Liver (tissue), 9 donors: ENCODE data around the gene ZNF175. TPM values are rescaled to one million over a fixed set of nuclear protein-coding genes. Genes with fewer than 3 reads are reported as not detected.

Experiments
- DNase-seq: peaks from one replicate; pipeline ENCODE4 v3.0.0-alpha.2; 2017; ENCODE audit warnings: low spot score
- H3K27ac ChIP-seq, 2 donors: one replicate each; pipeline ENCODE4 v1.7.0; 2013; ENCODE audit warnings: inconsistent platforms in 2 of 2, low read length in 2 of 2, control low read depth in 1 of 2, low read depth in 1 of 2, mild to moderate bottlenecking in 1 of 2
- H3K27me3 ChIP-seq, 4 donors: one replicate each; pipeline versions ENCODE4 v1.6.1 to v1.7.0; 2013; ENCODE audit warnings: low read length in 3 of 4, inconsistent platforms in 1 of 4, mild to moderate bottlenecking in 1 of 4, moderate library complexity in 1 of 4; ENCODE audit not compliant: control insufficient read depth in 4 of 4, insufficient read depth in 4 of 4
- H3K36me3 ChIP-seq, 4 donors: one replicate each; pipeline versions ENCODE4 v1.6.1 to v1.7.0; 2013; ENCODE audit warnings: low read length in 3 of 4, mild to moderate bottlenecking in 3 of 4, low read depth in 1 of 4, moderate library complexity in 1 of 4; ENCODE audit not compliant: control insufficient read depth in 4 of 4, insufficient read depth in 3 of 4
- H3K4me1 ChIP-seq, 4 donors: one replicate each; pipeline versions ENCODE4 v1.6.1 to v1.7.0; 2013; ENCODE audit warnings: low read length in 3 of 4, mild to moderate bottlenecking in 3 of 4, moderate library complexity in 1 of 4; ENCODE audit not compliant: control insufficient read depth in 4 of 4, insufficient read depth in 4 of 4
- H3K4me3 ChIP-seq, 3 donors: one replicate each; pipeline versions ENCODE4 v1.6.1 to v1.7.0; 2013; ENCODE audit warnings: low read length in 3 of 3, control low read depth in 1 of 3, low read depth in 1 of 3, mild to moderate bottlenecking in 1 of 3
- H3K9ac ChIP-seq, 2 donors: one replicate each; pipeline ENCODE4 v1.7.0; 2013; ENCODE audit warnings: low read length in 2 of 2, mild to moderate bottlenecking in 2 of 2, moderate library complexity in 2 of 2, control low read depth in 1 of 2, low read depth in 1 of 2
- H3K9me3 ChIP-seq, 4 donors: one replicate each; pipeline versions ENCODE4 v1.6.1 to v1.7.0; 2013; ENCODE audit warnings: low read length in 3 of 4; ENCODE audit not compliant: control insufficient read depth in 4 of 4
- EGR1 ChIP-seq, 2 donors: IDR thresholded peaks; 2 replicates each; pipeline ENCODE4 v1.6.1; 2016 to 2018; ENCODE audit warnings: antibody characterized with exemption in 2 of 2, low read depth in 2 of 2
- FOXA1 ChIP-seq: IDR thresholded peaks from 2 replicates; pipeline ENCODE4 v1.6.1; 2016; ENCODE audit warnings: antibody characterized with exemption
- FOXA2 ChIP-seq: IDR thresholded peaks from 2 replicates; pipeline ENCODE4 v1.6.1; 2016; ENCODE audit warnings: antibody characterized with exemption
- GABPA ChIP-seq, 2 donors: IDR thresholded peaks in 1 of 2; conservative IDR thresholded peaks in 1 of 2; 2 replicates each; pipeline ENCODE4 v1.6.1; 2016; ENCODE audit warnings: antibody characterized with exemption in 2 of 2, mild to moderate bottlenecking in 1 of 2, moderate library complexity in 1 of 2
- HNF4A ChIP-seq, 2 donors: conservative IDR thresholded peaks; 2 replicates each; pipeline ENCODE4 v1.6.1; 2016; ENCODE audit warnings: antibody characterized with exemption in 2 of 2, mild to moderate bottlenecking in 2 of 2
- HNF4G ChIP-seq: IDR thresholded peaks from 2 replicates; pipeline ENCODE4 v1.6.1; 2016; ENCODE audit warnings: antibody characterized with exemption
- JUND ChIP-seq, 2 donors: IDR thresholded peaks; 2 replicates each; pipeline ENCODE4 v1.6.1; 2016; ENCODE audit warnings: antibody characterized with exemption in 2 of 2
- NR2F2 ChIP-seq: IDR thresholded peaks from 2 replicates; pipeline ENCODE4 v1.6.1; 2016; ENCODE audit warnings: antibody characterized with exemption
- RAD21 ChIP-seq, 2 donors: IDR thresholded peaks; 2 replicates each; pipeline ENCODE4 v1.6.1; 2016; ENCODE audit warnings: antibody characterized with exemption in 2 of 2, mild to moderate bottlenecking in 2 of 2
- RXRA ChIP-seq, 2 donors: IDR thresholded peaks; 2 replicates each; pipeline ENCODE4 v1.6.1; 2017 to 2018; ENCODE audit warnings: antibody characterized with exemption in 2 of 2, mild to moderate bottlenecking in 1 of 2
- SP1 ChIP-seq: IDR thresholded peaks from 2 replicates; pipeline ENCODE4 v1.6.1; 2018; ENCODE audit warnings: antibody characterized with exemption, mild to moderate bottlenecking
- TAF1 ChIP-seq: conservative IDR thresholded peaks from 2 replicates; pipeline ENCODE4 v1.6.1; 2016; ENCODE audit warnings: antibody characterized with exemption, mild to moderate bottlenecking
- YY1 ChIP-seq: IDR thresholded peaks from 2 replicates; pipeline ENCODE4 v1.6.1; 2016; ENCODE audit warnings: antibody characterized with exemption, mild to moderate bottlenecking
- WGBS: extraction: QIAGEN DNeasy Blood & Tissue Kit; methylation state at CpG from one replicate; pipeline ENCODE4 v1.1.7; 2013; 5-methylcytosine and 5-hydroxymethylcytosine counted together
- polyA plus RNA-seq, 2 donors: library from polyadenylated mRNA; stranded (reverse) in 1 of 2; unstranded in 1 of 2; fragments of 200-250 nt in 1 of 2; fragments of >200 nt in 1 of 2; fragmentation: Nextera tagmentation in 1 of 2; extraction: Ambion mirVana in 1 of 2; gene quantifications; one replicate each; pipeline versions ENCODE4 v1.2.1 to v1.2.3, GENCODE V29; 2013 to 2015
- total RNA-seq, 2 donors: library from RNA; depleted of rRNA; stranded (reverse); fragments of >200 nt; gene quantifications; one replicate each; pipeline ENCODE4 v1.2.3, GENCODE V29; 2014
- TF ChIP-seq, protein P1 (sequence below): IDR thresholded peaks from 2 replicates; pipeline ENCODE4 v1.6.1; 2016; ENCODE audit warnings: antibody characterized with exemption, mild to moderate bottlenecking
- TF ChIP-seq, protein P2 (sequence below): IDR thresholded peaks from 2 replicates; pipeline ENCODE4 v1.6.1; 2016; ENCODE audit warnings: antibody characterized with exemption
- TF ChIP-seq, protein P3 (sequence below): IDR thresholded peaks from 2 replicates; pipeline ENCODE4 v1.6.1; 2016; ENCODE audit warnings: antibody characterized with exemption
- TF ChIP-seq, protein P4 (sequence below): IDR thresholded peaks from 2 replicates; pipeline ENCODE4 v1.6.1; 2016; ENCODE audit warnings: antibody characterized with exemption
- TF ChIP-seq, protein P5 (sequence below): fragments of 150-350 bp; IDR thresholded peaks from 2 replicates; pipeline ENCODE4 v1.5.1; 2017; ENCODE audit warnings: improper control_type of control experiment, low read depth, low read length; ENCODE audit not compliant: missing input control
- donor health status: healthy.
- donor health status: healthy.
- donor health status: healthy.
- donor health status: healthy.
- donor health status: healthy.

ZNF175 gene
- total and polyA plus RNA-seq, 4 donors: 0.60 to 5.3 (median 2.5) TPM

DNA sequence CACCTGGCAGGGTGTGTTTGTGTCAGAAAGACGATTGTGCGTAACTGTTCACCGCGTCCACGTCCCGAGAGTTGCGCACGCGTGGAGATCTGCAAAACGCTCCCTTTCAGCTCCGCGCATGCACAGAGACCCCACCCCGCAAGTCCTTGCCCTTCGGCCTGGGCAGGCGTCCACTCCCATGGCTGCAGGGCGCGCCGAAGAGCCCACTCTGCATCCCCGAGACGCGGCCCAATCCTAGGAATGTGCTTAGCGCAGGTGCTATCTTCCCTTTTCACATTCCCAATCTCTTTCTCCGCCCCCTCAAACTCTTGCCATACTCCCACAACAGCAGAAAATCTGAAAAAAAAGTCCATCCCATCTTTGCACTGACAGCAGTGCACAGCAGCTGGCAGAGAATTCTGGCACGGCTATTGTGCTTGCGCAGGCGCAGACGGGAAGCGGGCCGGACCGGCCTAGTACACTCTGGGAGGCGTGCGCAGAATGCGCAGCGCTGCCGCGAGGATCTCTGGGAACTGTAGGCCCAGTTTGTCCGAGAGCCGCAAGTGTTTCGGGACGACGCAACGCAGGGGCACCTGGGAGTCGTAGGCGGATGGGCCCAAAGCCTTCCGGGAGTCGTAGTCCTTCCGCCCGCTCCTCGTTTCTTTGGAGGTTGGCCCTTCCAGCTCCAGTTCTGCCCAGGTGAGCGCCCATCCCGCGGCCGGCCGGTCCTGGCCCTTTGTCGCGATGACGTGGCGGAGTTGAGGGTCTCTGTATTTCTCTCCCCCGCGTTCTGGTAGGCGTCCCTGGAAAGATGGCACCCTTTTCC is 23.1 kb downstream of the ZNF175 start:
- Histone ChIP-seq H3K36me3 (no peaks in the 10 kb centered on the region), H3K4me1 (peaks cover 0 to 17% (median 13%) of the 10 kb centered on the region in 4 donors), H3K4me3 (peak overlapping the region; percentile 59 to 86 (median 71)), H3K27me3 (no peaks in the 10 kb centered on the region), H3K9me3 (peaks cover 0 to 7% (median 4%) of the 10 kb centered on the region in 4 donors), H3K9ac (no peak overlapping the region), H3K27ac (no peak overlapping the region)
- TF ChIP-seq GABPA (IDR thresholded peaks at IDR 0.05 in 1 of 2, conservative IDR thresholded peaks at IDR 0.05 in 1 of 2) (peak; percentile 45 to 92), HNF4G (no peak), YY1 (peak; percentile 96), RXRA (IDR thresholded peaks at IDR 0.05) (peak in 1 of 2 donors; percentile 41), RAD21 (IDR thresholded peaks at IDR 0.05) (no peak), NR2F2 (no peak), FOXA2 (no peak), TAF1 (no peak), SP1 (peak; percentile 46), EGR1 (IDR thresholded peaks at IDR 0.05; ENCODE audit: low read depth in 2 of 2) (peak; percentile 91 to 96), FOXA1 (no peak), HNF4A (conservative IDR thresholded peaks at IDR 0.05) (peak; percentile 22 to 43), JUND (IDR thresholded peaks at IDR 0.05) (no peak)
- TF ChIP-seq, protein P1, sequence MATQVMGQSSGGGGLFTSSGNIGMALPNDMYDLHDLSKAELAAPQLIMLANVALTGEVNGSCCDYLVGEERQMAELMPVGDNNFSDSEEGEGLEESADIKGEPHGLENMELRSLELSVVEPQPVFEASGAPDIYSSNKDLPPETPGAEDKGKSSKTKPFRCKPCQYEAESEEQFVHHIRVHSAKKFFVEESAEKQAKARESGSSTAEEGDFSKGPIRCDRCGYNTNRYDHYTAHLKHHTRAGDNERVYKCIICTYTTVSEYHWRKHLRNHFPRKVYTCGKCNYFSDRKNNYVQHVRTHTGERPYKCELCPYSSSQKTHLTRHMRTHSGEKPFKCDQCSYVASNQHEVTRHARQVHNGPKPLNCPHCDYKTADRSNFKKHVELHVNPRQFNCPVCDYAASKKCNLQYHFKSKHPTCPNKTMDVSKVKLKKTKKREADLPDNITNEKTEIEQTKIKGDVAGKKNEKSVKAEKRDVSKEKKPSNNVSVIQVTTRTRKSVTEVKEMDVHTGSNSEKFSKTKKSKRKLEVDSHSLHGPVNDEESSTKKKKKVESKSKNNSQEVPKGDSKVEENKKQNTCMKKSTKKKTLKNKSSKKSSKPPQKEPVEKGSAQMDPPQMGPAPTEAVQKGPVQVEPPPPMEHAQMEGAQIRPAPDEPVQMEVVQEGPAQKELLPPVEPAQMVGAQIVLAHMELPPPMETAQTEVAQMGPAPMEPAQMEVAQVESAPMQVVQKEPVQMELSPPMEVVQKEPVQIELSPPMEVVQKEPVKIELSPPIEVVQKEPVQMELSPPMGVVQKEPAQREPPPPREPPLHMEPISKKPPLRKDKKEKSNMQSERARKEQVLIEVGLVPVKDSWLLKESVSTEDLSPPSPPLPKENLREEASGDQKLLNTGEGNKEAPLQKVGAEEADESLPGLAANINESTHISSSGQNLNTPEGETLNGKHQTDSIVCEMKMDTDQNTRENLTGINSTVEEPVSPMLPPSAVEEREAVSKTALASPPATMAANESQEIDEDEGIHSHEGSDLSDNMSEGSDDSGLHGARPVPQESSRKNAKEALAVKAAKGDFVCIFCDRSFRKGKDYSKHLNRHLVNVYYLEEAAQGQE: peak; percentile 63
- TF ChIP-seq, protein P2, sequence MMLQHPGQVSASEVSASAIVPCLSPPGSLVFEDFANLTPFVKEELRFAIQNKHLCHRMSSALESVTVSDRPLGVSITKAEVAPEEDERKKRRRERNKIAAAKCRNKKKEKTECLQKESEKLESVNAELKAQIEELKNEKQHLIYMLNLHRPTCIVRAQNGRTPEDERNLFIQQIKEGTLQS: peak; percentile 62
- TF ChIP-seq, protein P3, sequence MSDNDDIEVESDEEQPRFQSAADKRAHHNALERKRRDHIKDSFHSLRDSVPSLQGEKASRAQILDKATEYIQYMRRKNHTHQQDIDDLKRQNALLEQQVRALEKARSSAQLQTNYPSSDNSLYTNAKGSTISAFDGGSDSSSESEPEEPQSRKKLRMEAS: peak; percentile 83
- TF ChIP-seq, protein P4, sequence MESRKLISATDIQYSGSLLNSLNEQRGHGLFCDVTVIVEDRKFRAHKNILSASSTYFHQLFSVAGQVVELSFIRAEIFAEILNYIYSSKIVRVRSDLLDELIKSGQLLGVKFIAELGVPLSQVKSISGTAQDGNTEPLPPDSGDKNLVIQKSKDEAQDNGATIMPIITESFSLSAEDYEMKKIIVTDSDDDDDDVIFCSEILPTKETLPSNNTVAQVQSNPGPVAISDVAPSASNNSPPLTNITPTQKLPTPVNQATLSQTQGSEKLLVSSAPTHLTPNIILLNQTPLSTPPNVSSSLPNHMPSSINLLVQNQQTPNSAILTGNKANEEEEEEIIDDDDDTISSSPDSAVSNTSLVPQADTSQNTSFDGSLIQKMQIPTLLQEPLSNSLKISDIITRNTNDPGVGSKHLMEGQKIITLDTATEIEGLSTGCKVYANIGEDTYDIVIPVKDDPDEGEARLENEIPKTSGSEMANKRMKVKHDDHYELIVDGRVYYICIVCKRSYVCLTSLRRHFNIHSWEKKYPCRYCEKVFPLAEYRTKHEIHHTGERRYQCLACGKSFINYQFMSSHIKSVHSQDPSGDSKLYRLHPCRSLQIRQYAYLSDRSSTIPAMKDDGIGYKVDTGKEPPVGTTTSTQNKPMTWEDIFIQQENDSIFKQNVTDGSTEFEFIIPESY: peak; percentile 97
- TF ChIP-seq, protein P5, sequence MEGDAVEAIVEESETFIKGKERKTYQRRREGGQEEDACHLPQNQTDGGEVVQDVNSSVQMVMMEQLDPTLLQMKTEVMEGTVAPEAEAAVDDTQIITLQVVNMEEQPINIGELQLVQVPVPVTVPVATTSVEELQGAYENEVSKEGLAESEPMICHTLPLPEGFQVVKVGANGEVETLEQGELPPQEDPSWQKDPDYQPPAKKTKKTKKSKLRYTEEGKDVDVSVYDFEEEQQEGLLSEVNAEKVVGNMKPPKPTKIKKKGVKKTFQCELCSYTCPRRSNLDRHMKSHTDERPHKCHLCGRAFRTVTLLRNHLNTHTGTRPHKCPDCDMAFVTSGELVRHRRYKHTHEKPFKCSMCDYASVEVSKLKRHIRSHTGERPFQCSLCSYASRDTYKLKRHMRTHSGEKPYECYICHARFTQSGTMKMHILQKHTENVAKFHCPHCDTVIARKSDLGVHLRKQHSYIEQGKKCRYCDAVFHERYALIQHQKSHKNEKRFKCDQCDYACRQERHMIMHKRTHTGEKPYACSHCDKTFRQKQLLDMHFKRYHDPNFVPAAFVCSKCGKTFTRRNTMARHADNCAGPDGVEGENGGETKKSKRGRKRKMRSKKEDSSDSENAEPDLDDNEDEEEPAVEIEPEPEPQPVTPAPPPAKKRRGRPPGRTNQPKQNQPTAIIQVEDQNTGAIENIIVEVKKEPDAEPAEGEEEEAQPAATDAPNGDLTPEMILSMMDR: no peak
- under 1% methylated on average over 61 of the region's 61 CpGs for WGBS
- DNase-seq: peak; percentile 95
